GM21447 (cell line): ENCODE measurements around the gene LRPAP1.

Experiments
- ATAC-seq: cut with Tn5 transposase; IDR thresholded peaks from one replicate; pipeline ENCODE4 v1.9.1; 2021; ENCODE audit not compliant: unreplicated experiment

Gene LRPAP1

GRCh38 chr4:3486541-3487540 lies 45.4 kb downstream of the LRPAP1 start:
- ATAC-seq, result no peak

- no peak for ATAC-seq
These were observed 46.2 kb downstream of the LRPAP1 start for GRCh38 chr4:3485886-3486540.

- no peak for ATAC-seq
These were observed 47.0 kb downstream of the LRPAP1 start for GRCh38 chr4:3485011-3485791.

GRCh38 chr4:3484057-3484973 lies 47.9 kb downstream of the LRPAP1 start:
- ATAC-seq, result no peak

GRCh38 chr4:3483471-3483921 lies 48.7 kb downstream of the LRPAP1 start:
- no peak for ATAC-seq

- ATAC-seq, result no peak
These were observed 49.5 kb downstream of the LRPAP1 start for GRCh38 chr4:3482707-3483106.

- no peak for ATAC-seq
These were observed 50.3 kb downstream of the LRPAP1 start for GRCh38 chr4:3481783-3482393.

- no peak for ATAC-seq
These were observed 51.1 kb downstream of the LRPAP1 start for GRCh38 chr4:3481113-3481531.

- ATAC-seq, result no peak
These were observed 51.6 kb downstream of the LRPAP1 start for GRCh38 chr4:3480528-3481112.

- ATAC-seq, result no peak
These were observed 52.7 kb downstream of the LRPAP1 start for GRCh38 chr4:3479358-3480101.

- no peak for ATAC-seq
These were observed 53.5 kb downstream of the LRPAP1 start for GRCh38 chr4:3478446-3479357.

GRCh38 chr4:3477750-3478430 lies 54.3 kb downstream of the LRPAP1 start:
- ATAC-seq, result no peak

GRCh38 chr4:3476936-3477749 lies 55.1 kb downstream of the LRPAP1 start:
- no peak for ATAC-seq

GRCh38 chr4:3476341-3476747 lies 55.9 kb downstream of the LRPAP1 start:
- no peak for ATAC-seq

GRCh38 chr4:3475713-3476260 lies 56.4 kb downstream of the LRPAP1 start:
- ATAC-seq, result no peak
